ENCODE data around the gene CRACR2A. TPM values are rescaled to one million over a fixed set of nuclear protein-coding genes. Genes with fewer than 3 reads are reported as not detected.

Gene CRACR2A
- total RNA-seq, 2 experiments from 2014 or later: 33.2 to 33.5 TPM

DNA sequence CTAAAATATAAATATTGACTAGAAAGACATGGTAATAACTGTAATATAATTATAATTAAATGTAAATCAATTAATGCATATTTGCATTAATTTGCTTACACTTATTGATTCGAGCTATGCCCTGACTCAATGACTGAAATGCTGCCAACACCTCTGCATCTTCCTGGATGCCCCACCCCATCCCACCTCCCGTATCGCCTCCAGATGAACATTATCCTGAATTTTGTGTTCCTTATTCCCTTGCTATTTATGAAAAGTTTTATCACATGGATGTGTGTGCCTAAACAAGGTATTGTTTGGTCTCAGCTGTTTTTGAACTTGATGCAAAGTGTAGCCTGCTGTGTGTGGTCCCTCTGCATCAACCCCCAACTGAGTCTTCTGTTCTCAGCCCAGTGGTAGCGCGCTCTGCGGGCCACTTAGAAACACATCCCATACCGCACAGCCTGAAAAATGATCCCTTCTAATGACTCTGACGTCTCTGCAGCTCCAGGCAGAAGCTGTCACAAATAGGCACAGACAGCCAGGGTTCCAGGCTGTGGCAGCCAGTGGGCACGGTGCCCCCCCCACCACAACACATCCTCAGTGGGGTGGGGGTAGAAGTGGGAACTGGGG is 165.4 kb downstream of the CRACR2A start:
- POLR2A ChIA-PET: no interaction called here
- CTCF ChIA-PET: no interaction called here

DNA sequence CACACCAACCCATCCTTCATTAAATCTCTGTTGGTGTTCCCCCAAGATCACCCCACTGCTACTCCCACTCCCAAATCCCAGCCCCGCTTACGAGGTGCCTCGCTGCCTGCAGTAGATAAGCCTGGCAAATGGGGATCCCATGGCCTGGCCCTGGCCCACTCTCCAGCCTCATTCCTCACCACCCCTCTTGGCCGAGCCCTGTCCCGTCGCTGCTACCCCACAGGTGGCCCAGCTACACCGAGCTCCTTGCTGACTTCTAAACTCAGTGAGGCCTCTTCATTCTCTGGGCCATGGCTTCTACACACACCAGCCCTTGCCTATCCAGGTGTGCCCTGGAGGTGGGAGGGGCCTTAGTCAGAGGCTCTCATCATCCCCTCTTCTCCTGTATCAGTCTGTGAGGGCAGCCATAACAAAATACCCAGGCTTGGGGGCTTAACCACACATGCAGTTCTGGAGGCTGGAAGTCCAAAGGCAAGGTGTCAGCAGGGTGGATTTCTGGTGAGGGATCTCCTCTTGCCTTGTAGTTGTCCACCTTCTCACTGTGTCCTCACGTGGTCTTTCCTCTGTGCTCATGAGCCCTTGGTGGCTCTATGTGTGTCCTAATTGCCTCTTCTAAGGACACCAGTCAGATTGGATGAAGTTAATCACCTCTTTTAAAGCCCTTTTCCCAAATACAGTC is 169.1 kb downstream of the CRACR2A start:
- ChIA-PET POLR2A (no interaction called here), CTCF (no interaction called here)

DNA sequence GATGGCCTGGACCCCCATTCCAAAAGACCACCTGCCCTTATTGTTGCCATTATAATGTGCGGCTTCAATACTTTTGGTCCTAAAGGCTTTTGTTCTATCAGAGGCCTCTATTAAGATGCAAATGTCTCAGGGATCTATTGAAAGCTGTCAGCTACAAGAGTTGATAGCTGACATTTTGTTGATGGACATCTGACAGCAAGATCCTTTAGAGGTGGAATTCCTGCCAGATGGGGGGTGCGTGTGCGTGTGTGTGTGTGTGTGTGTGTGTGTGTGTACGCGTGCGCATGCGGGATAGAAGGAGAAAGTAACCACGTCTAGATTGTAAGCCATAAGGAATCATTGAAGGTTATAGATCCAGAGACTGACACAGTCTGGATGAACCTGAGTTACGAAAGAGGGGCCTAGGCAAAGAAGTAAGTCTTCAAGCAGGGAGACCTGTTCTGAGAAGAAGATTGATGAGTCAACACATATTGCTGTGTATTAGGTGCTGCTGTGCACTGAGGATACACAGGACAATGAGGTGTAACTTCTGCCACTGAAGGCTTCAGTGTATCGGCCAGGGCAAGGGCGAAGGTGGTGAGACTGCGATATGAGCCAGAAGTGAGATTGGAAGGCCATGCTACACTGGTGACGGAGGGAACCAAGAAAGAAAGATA is 172.7 kb downstream of the CRACR2A start:
- POLR2A ChIA-PET: no interaction called here
- CTCF ChIA-PET: no interaction called here

DNA sequence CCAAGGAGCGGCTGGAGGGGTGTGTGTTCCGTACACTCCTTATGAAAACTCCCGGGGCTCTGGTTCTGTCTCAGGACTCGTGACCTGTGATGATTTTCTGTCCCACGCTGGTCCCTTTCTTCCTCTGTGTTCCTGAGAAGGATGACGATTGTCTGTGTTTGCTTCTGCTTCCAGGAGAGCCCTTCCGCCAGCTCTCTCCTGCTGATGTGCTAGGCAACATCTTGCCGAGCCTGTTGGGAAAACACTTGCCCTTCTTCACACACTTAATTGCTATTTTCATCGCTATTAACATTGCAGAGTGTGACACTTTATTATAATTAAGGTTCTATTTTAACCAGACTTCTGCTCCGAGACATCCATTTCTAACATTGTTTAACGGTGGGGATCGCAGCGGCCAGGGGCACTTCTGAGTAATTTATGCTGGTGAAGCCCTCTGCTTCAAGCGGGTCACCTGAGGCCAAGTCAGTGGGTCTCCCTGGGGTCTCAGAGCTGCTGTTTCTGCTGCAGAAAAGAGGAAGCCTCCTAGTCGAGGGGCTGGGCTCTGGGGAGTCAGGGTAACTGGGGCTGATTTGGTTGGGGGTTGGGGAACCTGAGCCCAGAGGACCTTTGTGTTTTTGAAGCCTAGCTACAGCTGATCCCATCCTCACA is 173.3 kb downstream of the CRACR2A start:
- CTCF ChIA-PET: no interaction called here
- POLR2A ChIA-PET: no interaction called here

DNA sequence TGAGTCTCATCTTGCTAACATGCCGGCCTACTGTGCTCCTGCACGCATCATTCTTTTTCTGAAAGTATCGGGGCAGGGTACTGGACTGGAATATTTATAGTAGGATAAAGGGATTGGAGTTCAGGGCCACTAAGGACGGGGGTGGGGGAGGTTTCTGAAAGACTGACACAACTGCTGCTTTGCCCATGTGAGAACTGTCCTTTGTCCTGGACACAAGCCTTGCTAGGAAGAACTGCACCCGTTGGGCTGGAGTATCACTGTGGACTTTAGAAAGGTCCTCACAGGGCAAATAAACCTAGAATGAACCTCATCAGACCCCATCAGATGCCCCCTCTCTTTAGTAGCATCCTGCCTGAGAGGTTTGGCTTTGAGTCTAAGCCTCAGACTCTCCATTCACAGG is 174.4 kb downstream of the CRACR2A start:
- ChIA-PET CTCF (no interaction called here), POLR2A (no interaction called here)

DNA sequence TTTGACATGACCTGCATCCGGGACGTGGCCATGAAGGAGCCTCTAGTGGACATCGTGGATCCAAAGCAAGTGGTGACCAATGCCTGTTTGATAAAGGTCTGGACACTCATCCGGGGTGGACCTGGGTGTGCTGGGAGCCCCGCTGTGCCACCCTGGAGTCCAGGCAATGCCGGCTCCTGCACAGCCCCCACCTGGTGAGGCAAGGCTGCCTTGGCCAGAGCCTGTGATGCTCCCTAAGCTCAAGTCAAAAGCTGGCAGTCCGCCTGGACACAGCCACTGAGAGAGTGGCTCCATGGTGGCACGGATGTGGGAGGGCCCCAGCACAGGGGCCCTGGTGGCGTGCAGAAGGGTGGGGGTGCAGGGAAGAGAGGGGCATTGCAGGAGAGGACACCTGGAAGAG is 176.0 kb downstream of the CRACR2A start:
- ChIA-PET POLR2A (no interaction called here), CTCF (no interaction called here)

DNA sequence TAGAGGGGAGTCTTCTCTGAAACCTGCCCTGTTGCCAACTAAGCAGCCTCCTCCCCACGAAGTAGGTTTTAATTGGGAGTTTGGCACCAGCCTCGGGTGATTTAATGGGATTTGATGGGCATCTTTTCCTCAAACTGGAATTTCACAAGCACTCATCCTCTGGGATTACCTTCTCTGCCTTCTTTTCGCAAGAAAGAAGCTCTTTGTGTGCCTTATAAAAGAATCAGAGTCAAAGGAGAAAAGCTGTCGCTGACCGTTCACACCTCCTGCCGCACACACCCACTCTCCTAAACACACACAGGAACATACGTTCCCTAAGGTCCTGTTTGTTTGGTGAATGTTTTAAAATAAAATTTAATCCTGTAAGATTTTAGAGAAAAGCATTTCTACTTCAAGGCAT is 177.9 kb downstream of the CRACR2A start:
- CTCF ChIA-PET: no interaction called here
- POLR2A ChIA-PET: no interaction called here

DNA sequence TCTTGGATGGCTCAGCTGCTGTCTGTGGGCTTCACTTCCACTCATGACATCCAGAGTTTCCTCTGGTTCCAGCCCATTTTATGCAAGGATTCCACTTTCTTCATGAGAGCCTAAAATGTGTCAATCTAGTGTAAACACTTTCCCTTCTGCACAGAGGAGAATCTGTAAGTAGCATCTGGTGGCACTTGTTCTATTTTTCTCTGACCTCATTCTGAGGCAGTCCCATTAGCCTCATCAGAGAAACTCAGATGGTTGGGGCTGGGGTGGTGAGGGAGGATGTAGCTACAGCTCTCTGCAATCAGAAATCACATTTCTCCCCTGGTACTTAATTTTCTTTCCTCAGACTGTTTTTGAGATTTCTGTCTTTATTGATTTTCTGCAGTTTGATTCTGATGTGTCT is 180.3 kb downstream of the CRACR2A start:
- CTCF ChIA-PET: interaction anchor here (1.1 kb wide), 1 partner anchor 10 kb away, joined by 3 read pairs; no protein-coding TSS in a partner anchor
- POLR2A ChIA-PET: no interaction called here

DNA sequence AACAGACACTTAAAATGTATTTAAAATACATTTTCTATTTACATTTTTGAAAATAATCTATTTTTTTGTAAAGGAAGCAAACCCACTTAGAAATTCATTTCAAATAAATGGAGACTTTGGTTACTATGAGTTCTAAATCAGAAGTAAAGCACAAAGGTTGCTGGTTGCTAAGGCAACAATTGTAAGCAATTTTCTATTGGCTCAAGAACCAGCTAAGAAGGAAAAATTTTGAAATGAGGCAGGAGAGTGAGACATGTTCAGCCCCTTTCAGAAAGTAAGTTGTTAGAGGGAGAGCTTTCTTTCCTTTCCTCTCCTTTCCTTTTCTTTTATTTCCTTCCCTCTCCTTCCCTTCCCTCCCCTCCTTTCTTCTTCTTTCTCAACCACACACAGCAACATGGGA is 181.2 kb downstream of the CRACR2A start:
- ChIA-PET POLR2A (no interaction called here), CTCF (no interaction called here)

DNA sequence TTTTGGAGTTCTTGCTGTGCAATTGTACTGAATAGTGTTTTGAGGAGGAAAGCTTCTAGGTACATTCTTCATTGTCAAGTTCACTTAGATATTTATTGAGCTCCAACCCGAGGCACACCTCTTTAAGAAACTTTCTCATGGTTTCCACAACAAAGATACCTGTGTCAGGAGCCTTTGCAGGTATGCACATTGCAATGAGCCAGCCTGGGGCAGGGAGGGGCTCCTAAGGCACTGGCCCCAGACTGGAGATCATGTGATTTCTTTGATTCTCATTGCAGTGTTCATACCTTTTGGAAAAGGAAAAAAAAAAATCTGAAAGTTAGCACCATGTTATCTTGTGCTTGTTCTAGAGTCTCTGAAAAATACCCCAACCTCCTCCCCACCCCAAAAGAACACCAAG is 181.6 kb downstream of the CRACR2A start:
- CTCF ChIA-PET: no interaction called here
- POLR2A ChIA-PET: no interaction called here

DNA sequence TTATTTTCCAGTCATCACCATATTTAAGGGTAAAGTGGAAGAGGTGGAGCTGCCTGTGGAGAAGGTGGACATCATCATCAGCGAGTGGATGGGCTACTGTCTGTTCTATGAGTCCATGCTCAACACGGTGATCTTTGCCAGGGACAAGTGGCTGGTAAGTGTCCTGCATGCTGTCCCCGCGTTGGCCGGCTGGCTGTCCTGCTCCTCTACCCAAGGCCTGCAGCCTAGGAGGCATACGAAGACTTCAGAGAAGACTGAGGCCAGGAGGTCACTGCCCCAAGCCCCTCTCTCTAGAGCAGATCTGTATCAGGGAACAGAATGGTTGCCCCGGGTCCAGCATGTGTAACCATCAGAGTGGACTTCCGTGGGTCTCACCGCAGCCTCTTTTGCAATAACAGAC is 184.2 kb downstream of the CRACR2A start:
- POLR2A ChIA-PET: no interaction called here
- CTCF ChIA-PET: no interaction called here

DNA sequence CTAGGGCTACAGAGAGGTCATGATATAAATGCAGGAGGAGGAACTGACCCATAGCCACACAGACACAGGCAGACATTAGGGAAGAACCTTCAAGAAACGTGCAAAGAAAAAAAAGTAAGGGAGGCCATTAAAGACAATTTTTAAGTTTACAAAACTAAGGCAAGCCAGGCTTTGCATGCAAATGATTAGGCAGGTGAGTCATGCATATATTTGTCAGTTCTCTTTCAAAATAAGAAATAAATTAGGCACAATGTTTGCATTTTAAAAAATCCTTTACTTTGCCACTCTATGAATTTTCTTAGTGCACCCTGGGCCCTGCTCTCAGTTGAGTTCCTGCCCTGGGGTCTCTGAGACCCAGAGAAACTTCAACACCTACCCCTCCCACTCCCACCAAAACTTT is 186.9 kb downstream of the CRACR2A start:
- ChIA-PET POLR2A (no interaction called here), CTCF (no interaction called here)

Other genes starting within 250 kb of the CRACR2A start
- 10 to 100 TPM; 12.4 to 12.5 TPM for gene PARP11, start 120.3 kb upstream of the CRACR2A start, total RNA-seq

Measured in activated CD8-positive, alpha-beta memory T cell treated with anti-CD3 and anti-CD28 coated beads for 36 hours (primary cell).